Measurements from ENCODE around the gene TACO1.
A peak's percentile ranks its signal among the peaks of the same experiment; 100 is the strongest.

The TACO1 gene

GRCh38 chr17:63600569-63601438, at the start of gene TACO1 (continued):
- TF ChIP-seq, protein P1, sequence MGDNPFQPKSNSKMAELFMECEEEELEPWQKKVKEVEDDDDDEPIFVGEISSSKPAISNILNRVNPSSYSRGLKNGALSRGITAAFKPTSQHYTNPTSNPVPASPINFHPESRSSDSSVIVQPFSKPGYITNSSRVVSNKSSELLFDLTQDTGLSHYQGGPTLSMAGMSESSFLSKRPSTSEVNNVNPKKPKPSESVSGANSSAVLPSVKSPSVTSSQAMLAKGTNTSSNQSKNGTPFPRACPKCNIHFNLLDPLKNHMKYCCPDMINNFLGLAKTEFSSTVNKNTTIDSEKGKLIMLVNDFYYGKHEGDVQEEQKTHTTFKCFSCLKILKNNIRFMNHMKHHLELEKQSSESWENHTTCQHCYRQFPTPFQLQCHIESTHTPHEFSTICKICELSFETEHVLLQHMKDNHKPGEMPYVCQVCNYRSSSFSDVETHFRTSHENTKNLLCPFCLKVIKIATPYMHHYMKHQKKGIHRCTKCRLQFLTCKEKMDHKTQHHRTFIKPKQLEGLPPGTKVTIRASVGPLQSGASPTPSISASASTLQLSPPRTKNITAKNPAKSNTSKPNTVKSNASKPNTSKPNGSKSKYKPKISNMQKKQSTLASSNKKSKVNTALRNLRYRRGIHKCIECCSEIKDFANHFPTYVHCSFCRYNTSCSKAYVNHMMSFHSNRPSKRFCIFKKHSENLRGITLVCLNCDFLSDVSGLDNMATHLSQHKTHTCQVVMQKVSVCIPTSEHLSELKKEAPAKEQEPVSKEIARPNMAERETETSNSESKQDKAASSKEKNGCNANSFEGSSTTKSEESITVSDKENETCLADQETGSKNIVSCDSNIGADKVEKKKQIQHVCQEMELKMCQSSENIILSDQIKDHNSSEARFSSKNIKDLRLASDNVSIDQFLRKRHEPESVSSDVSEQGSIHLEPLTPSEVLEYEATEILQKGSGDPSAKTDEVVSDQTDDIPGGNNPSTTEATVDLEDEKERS (tag by site-specific recombination; IDR thresholded peaks at IDR 0.05) = 0 out of 2 replicates have a peak, but pooled peaks have one; percentile 72
- TF ChIP-seq BCL11A (tag by site-specific recombination; IDR thresholded peaks at IDR 0.05; ENCODE audit: low read depth) = 0 out of 2 replicates have a peak, but pooled peaks have one; percentile 37
- peak; percentile 99 for TF ChIP-seq ZSCAN30 (tag by site-specific recombination; IDR thresholded peaks at IDR 0.05)
- peak; percentile 72 for TF ChIP-seq REST (tag by site-specific recombination; IDR thresholded peaks at IDR 0.05)
- TF ChIP-seq ZNF561 (tag by site-specific recombination; IDR thresholded peaks at IDR 0.05; ENCODE audit: borderline replicate concordance) = peak; percentile 98
- TF ChIP-seq, protein P2, sequence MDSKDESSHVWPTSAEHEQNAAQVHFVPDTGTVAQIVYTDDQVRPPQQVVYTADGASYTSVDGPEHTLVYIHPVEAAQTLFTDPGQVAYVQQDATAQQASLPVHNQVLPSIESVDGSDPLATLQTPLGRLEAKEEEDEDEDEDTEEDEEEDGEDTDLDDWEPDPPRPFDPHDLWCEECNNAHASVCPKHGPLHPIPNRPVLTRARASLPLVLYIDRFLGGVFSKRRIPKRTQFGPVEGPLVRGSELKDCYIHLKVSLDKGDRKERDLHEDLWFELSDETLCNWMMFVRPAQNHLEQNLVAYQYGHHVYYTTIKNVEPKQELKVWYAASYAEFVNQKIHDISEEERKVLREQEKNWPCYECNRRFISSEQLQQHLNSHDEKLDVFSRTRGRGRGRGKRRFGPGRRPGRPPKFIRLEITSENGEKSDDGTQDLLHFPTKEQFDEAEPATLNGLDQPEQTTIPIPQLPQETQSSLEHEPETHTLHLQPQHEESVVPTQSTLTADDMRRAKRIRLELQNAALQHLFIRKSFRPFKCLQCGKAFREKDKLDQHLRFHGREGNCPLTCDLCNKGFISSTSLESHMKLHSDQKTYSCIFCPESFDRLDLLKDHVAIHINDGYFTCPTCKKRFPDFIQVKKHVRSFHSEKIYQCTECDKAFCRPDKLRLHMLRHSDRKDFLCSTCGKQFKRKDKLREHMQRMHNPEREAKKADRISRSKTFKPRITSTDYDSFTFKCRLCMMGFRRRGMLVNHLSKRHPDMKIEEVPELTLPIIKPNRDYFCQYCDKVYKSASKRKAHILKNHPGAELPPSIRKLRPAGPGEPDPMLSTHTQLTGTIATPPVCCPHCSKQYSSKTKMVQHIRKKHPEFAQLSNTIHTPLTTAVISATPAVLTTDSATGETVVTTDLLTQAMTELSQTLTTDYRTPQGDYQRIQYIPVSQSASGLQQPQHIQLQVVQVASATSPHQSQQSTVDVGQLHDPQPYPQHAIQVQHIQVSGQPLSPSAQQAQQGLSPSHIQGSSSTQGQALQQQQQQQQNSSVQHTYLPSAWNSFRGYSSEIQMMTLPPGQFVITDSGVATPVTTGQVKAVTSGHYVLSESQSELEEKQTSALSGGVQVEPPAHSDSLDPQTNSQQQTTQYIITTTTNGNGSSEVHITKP (tag by site-specific recombination; IDR thresholded peaks at IDR 0.05) = peak; percentile 73
- TF ChIP-seq ZNF169 (tag by site-specific recombination; IDR thresholded peaks at IDR 0.05) = no peak
- TF ChIP-seq KLF1 (tag by site-specific recombination; IDR thresholded peaks at IDR 0.05) = peak; percentile 56
- peak; percentile 89 for TF ChIP-seq REPIN1 (tag by site-specific recombination; IDR thresholded peaks at IDR 0.05; ENCODE audit: low read depth)
- TF ChIP-seq ZNF155 (tag by site-specific recombination; IDR thresholded peaks at IDR 0.05) = no peak
- TF ChIP-seq ZNF645 (tag by site-specific recombination; IDR thresholded peaks at IDR 0.05) = peak; percentile 89; the same call in 1 of the 2 replicates
- peak; percentile 32; the same call in 1 of the 2 replicates for TF ChIP-seq MYNN (tag by site-specific recombination; IDR thresholded peaks at IDR 0.05; ENCODE audit: borderline replicate concordance)
- no peak for TF ChIP-seq ZNF112 (tag by site-specific recombination; IDR thresholded peaks at IDR 0.05)
- TF ChIP-seq CTCF (tag by site-specific recombination; IDR thresholded peaks at IDR 0.05) = no peak; the same call in 1 of the 2 replicates
- TF ChIP-seq, protein P3, sequence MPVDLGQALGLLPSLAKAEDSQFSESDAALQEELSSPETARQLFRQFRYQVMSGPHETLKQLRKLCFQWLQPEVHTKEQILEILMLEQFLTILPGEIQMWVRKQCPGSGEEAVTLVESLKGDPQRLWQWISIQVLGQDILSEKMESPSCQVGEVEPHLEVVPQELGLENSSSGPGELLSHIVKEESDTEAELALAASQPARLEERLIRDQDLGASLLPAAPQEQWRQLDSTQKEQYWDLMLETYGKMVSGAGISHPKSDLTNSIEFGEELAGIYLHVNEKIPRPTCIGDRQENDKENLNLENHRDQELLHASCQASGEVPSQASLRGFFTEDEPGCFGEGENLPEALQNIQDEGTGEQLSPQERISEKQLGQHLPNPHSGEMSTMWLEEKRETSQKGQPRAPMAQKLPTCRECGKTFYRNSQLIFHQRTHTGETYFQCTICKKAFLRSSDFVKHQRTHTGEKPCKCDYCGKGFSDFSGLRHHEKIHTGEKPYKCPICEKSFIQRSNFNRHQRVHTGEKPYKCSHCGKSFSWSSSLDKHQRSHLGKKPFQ (tag by site-specific recombination; IDR thresholded peaks at IDR 0.05) = peak; percentile 45; the same call in 1 of the 2 replicates
- no peak for TF ChIP-seq ZNF350 (tag by site-specific recombination; IDR thresholded peaks at IDR 0.05)
- TF ChIP-seq GLIS1 (tag by site-specific recombination; IDR thresholded peaks at IDR 0.05) = peak; percentile 12; the same call in 1 of the 2 replicates
- peak; percentile 54; the same call in 1 of the 2 replicates for TF ChIP-seq HIC1 (tag by site-specific recombination; IDR thresholded peaks at IDR 0.05)
- TF ChIP-seq ZNF266 (tag by site-specific recombination; IDR thresholded peaks at IDR 0.05; ENCODE audit: low read depth) = 0 out of 2 replicates have a peak, but pooled peaks have one; percentile 10
